Liver (tissue), 9 donors: Measurements from ENCODE around the gene ABCC9. TPM values are rescaled to one million over a fixed set of nuclear protein-coding genes. Genes with fewer than 3 reads are reported as not detected.

Experiments
- DNase-seq: peaks from one replicate; pipeline ENCODE4 v3.0.0-alpha.2; 2017; ENCODE audit warnings: low spot score
- H3K27ac ChIP-seq, 2 donors: one replicate each; pipeline ENCODE4 v1.7.0; 2013; ENCODE audit warnings: inconsistent platforms in 2 of 2, low read length in 2 of 2, control low read depth in 1 of 2, low read depth in 1 of 2, mild to moderate bottlenecking in 1 of 2
- H3K27me3 ChIP-seq, 4 donors: one replicate each; pipeline versions ENCODE4 v1.6.1 to v1.7.0; 2013; ENCODE audit warnings: low read length in 3 of 4, inconsistent platforms in 1 of 4, mild to moderate bottlenecking in 1 of 4, moderate library complexity in 1 of 4; ENCODE audit not compliant: control insufficient read depth in 4 of 4, insufficient read depth in 4 of 4
- H3K36me3 ChIP-seq, 4 donors: one replicate each; pipeline versions ENCODE4 v1.6.1 to v1.7.0; 2013; ENCODE audit warnings: low read length in 3 of 4, mild to moderate bottlenecking in 3 of 4, low read depth in 1 of 4, moderate library complexity in 1 of 4; ENCODE audit not compliant: control insufficient read depth in 4 of 4, insufficient read depth in 3 of 4
- H3K4me1 ChIP-seq, 4 donors: one replicate each; pipeline versions ENCODE4 v1.6.1 to v1.7.0; 2013; ENCODE audit warnings: low read length in 3 of 4, mild to moderate bottlenecking in 3 of 4, moderate library complexity in 1 of 4; ENCODE audit not compliant: control insufficient read depth in 4 of 4, insufficient read depth in 4 of 4
- H3K4me3 ChIP-seq, 3 donors: one replicate each; pipeline versions ENCODE4 v1.6.1 to v1.7.0; 2013; ENCODE audit warnings: low read length in 3 of 3, control low read depth in 1 of 3, low read depth in 1 of 3, mild to moderate bottlenecking in 1 of 3
- H3K9ac ChIP-seq, 2 donors: one replicate each; pipeline ENCODE4 v1.7.0; 2013; ENCODE audit warnings: low read length in 2 of 2, mild to moderate bottlenecking in 2 of 2, moderate library complexity in 2 of 2, control low read depth in 1 of 2, low read depth in 1 of 2
- H3K9me3 ChIP-seq, 4 donors: one replicate each; pipeline versions ENCODE4 v1.6.1 to v1.7.0; 2013; ENCODE audit warnings: low read length in 3 of 4; ENCODE audit not compliant: control insufficient read depth in 4 of 4
- EGR1 ChIP-seq, 2 donors: IDR thresholded peaks; 2 replicates each; pipeline ENCODE4 v1.6.1; 2016 to 2018; ENCODE audit warnings: antibody characterized with exemption in 2 of 2, low read depth in 2 of 2
- FOXA1 ChIP-seq: IDR thresholded peaks from 2 replicates; pipeline ENCODE4 v1.6.1; 2016; ENCODE audit warnings: antibody characterized with exemption
- FOXA2 ChIP-seq: IDR thresholded peaks from 2 replicates; pipeline ENCODE4 v1.6.1; 2016; ENCODE audit warnings: antibody characterized with exemption
- GABPA ChIP-seq, 2 donors: IDR thresholded peaks in 1 of 2; conservative IDR thresholded peaks in 1 of 2; 2 replicates each; pipeline ENCODE4 v1.6.1; 2016; ENCODE audit warnings: antibody characterized with exemption in 2 of 2, mild to moderate bottlenecking in 1 of 2, moderate library complexity in 1 of 2
- HNF4A ChIP-seq, 2 donors: conservative IDR thresholded peaks; 2 replicates each; pipeline ENCODE4 v1.6.1; 2016; ENCODE audit warnings: antibody characterized with exemption in 2 of 2, mild to moderate bottlenecking in 2 of 2
- HNF4G ChIP-seq: IDR thresholded peaks from 2 replicates; pipeline ENCODE4 v1.6.1; 2016; ENCODE audit warnings: antibody characterized with exemption
- JUND ChIP-seq, 2 donors: IDR thresholded peaks; 2 replicates each; pipeline ENCODE4 v1.6.1; 2016; ENCODE audit warnings: antibody characterized with exemption in 2 of 2
- NR2F2 ChIP-seq: IDR thresholded peaks from 2 replicates; pipeline ENCODE4 v1.6.1; 2016; ENCODE audit warnings: antibody characterized with exemption
- RAD21 ChIP-seq, 2 donors: IDR thresholded peaks; 2 replicates each; pipeline ENCODE4 v1.6.1; 2016; ENCODE audit warnings: antibody characterized with exemption in 2 of 2, mild to moderate bottlenecking in 2 of 2
- RXRA ChIP-seq, 2 donors: IDR thresholded peaks; 2 replicates each; pipeline ENCODE4 v1.6.1; 2017 to 2018; ENCODE audit warnings: antibody characterized with exemption in 2 of 2, mild to moderate bottlenecking in 1 of 2
- SP1 ChIP-seq: IDR thresholded peaks from 2 replicates; pipeline ENCODE4 v1.6.1; 2018; ENCODE audit warnings: antibody characterized with exemption, mild to moderate bottlenecking
- TAF1 ChIP-seq: conservative IDR thresholded peaks from 2 replicates; pipeline ENCODE4 v1.6.1; 2016; ENCODE audit warnings: antibody characterized with exemption, mild to moderate bottlenecking
- YY1 ChIP-seq: IDR thresholded peaks from 2 replicates; pipeline ENCODE4 v1.6.1; 2016; ENCODE audit warnings: antibody characterized with exemption, mild to moderate bottlenecking
- WGBS: extraction: QIAGEN DNeasy Blood & Tissue Kit; methylation state at CpG from one replicate; pipeline ENCODE4 v1.1.7; 2013; 5-methylcytosine and 5-hydroxymethylcytosine counted together
- polyA plus RNA-seq, 2 donors: library from polyadenylated mRNA; stranded (reverse) in 1 of 2; unstranded in 1 of 2; fragments of 200-250 nt in 1 of 2; fragments of >200 nt in 1 of 2; fragmentation: Nextera tagmentation in 1 of 2; extraction: Ambion mirVana in 1 of 2; gene quantifications; one replicate each; pipeline versions ENCODE4 v1.2.1 to v1.2.3, GENCODE V29; 2013 to 2015
- total RNA-seq, 2 donors: library from RNA; depleted of rRNA; stranded (reverse); fragments of >200 nt; gene quantifications; one replicate each; pipeline ENCODE4 v1.2.3, GENCODE V29; 2014
- TF ChIP-seq, protein P1 (sequence below): IDR thresholded peaks from 2 replicates; pipeline ENCODE4 v1.6.1; 2016; ENCODE audit warnings: antibody characterized with exemption
- TF ChIP-seq, protein P2 (sequence below): fragments of 150-350 bp; IDR thresholded peaks from 2 replicates; pipeline ENCODE4 v1.5.1; 2017; ENCODE audit warnings: improper control_type of control experiment, low read depth, low read length; ENCODE audit not compliant: missing input control
- TF ChIP-seq, protein P3 (sequence below): IDR thresholded peaks from 2 replicates; pipeline ENCODE4 v1.6.1; 2016; ENCODE audit warnings: antibody characterized with exemption
- TF ChIP-seq, protein P4 (sequence below): IDR thresholded peaks from 2 replicates; pipeline ENCODE4 v1.6.1; 2016; ENCODE audit warnings: antibody characterized with exemption
- TF ChIP-seq, protein P5 (sequence below): IDR thresholded peaks from 2 replicates; pipeline ENCODE4 v1.6.1; 2016; ENCODE audit warnings: antibody characterized with exemption, mild to moderate bottlenecking
- donor health status: healthy.
- donor health status: healthy.
- donor health status: healthy.
- donor health status: healthy.
- donor health status: healthy.

Gene ABCC9
- total and polyA plus RNA-seq, 4 donors = 2.7 to 55.6 (median 10.7) TPM

DNA sequence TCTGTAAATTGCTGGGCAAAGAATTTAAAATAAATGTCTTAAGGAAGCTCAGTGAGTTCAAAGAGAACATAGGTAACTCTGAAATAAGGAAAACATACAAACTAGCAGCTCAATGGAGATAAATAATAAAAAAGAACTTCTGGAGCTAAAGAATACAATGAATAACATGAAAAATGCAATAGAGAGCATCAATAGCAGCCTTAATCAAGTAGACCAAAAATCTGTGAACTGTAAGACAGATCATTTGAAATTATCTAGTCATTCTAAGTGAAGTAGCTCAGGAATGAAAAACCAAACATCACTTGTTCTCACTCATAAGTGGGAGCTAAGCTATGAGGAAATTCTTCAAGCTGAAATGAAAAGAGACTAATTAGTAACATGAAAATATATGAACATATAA, 5.8 kb upstream of the ABCC9 start:
- Histone ChIP-seq H3K27ac (no peak overlapping the region), H3K4me1 (peaks cover 0 to 5% (median 0%) of the 10 kb centered on the region in 4 donors), H3K9ac (no peak overlapping the region), H3K9me3 (peaks cover 0 to 6% (median 3%) of the 10 kb centered on the region in 4 donors), H3K4me3 (no peak overlapping the region), H3K27me3 (no peaks in the 10 kb centered on the region), H3K36me3 (no peaks in the 10 kb centered on the region)
- TF ChIP-seq FOXA1 (no peak), NR2F2 (no peak), HNF4A (conservative IDR thresholded peaks at IDR 0.05) (no peak), RXRA (IDR thresholded peaks at IDR 0.05) (no peak)
- TF ChIP-seq, protein P1, sequence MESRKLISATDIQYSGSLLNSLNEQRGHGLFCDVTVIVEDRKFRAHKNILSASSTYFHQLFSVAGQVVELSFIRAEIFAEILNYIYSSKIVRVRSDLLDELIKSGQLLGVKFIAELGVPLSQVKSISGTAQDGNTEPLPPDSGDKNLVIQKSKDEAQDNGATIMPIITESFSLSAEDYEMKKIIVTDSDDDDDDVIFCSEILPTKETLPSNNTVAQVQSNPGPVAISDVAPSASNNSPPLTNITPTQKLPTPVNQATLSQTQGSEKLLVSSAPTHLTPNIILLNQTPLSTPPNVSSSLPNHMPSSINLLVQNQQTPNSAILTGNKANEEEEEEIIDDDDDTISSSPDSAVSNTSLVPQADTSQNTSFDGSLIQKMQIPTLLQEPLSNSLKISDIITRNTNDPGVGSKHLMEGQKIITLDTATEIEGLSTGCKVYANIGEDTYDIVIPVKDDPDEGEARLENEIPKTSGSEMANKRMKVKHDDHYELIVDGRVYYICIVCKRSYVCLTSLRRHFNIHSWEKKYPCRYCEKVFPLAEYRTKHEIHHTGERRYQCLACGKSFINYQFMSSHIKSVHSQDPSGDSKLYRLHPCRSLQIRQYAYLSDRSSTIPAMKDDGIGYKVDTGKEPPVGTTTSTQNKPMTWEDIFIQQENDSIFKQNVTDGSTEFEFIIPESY = no peak
- TF ChIP-seq, protein P2, sequence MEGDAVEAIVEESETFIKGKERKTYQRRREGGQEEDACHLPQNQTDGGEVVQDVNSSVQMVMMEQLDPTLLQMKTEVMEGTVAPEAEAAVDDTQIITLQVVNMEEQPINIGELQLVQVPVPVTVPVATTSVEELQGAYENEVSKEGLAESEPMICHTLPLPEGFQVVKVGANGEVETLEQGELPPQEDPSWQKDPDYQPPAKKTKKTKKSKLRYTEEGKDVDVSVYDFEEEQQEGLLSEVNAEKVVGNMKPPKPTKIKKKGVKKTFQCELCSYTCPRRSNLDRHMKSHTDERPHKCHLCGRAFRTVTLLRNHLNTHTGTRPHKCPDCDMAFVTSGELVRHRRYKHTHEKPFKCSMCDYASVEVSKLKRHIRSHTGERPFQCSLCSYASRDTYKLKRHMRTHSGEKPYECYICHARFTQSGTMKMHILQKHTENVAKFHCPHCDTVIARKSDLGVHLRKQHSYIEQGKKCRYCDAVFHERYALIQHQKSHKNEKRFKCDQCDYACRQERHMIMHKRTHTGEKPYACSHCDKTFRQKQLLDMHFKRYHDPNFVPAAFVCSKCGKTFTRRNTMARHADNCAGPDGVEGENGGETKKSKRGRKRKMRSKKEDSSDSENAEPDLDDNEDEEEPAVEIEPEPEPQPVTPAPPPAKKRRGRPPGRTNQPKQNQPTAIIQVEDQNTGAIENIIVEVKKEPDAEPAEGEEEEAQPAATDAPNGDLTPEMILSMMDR = no peak
- no peak for DNase-seq

DNA sequence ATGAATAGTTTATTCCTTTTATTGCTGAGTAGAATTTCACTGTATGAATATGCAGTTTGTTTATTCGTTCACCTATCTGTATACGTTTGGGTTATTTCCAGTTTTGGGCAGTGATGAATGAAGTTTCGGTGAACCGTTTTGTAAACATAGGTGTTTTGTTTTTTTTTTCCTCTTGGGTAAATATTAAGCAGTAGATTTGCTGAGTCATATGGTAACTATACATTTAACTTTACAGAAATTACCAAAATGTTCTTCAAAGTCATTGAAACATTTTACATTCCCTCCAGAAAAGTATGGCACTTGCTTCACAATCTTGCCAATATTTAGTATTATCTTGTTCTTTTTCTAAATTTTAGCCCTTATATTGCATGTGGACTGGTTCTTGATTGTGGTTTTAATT, 3.8 kb upstream of the ABCC9 start:
- no peak overlapping the region for H3K9ac ChIP-seq
- H3K4me3 ChIP-seq = no peak overlapping the region
- H3K4me1 ChIP-seq = peaks cover 0 to 14% (median 3%) of the 10 kb centered on the region in 4 donors
- 92% methylated on average over 4 of the region's 4 CpGs for WGBS
- H3K27me3 ChIP-seq = no peaks in the 10 kb centered on the region
- no peak overlapping the region for H3K27ac ChIP-seq
- DNase-seq = no peak
- no peaks in the 10 kb centered on the region for H3K36me3 ChIP-seq
- no peak for TF ChIP-seq YY1
- TF ChIP-seq, protein P2 = no peak
- TF ChIP-seq TAF1 = no peak
- TF ChIP-seq RXRA (IDR thresholded peaks at IDR 0.05) = no peak
- TF ChIP-seq GABPA (IDR thresholded peaks at IDR 0.05 in 1 of 2, conservative IDR thresholded peaks at IDR 0.05 in 1 of 2) = no peak
- no peak for TF ChIP-seq EGR1 (IDR thresholded peaks at IDR 0.05; ENCODE audit: low read depth in 2 of 2)
- TF ChIP-seq RAD21 (IDR thresholded peaks at IDR 0.05) = no peak
- TF ChIP-seq, protein P1 = no peak
- no peak for TF ChIP-seq FOXA1
- TF ChIP-seq JUND (IDR thresholded peaks at IDR 0.05) = no peak
- TF ChIP-seq, protein P3, sequence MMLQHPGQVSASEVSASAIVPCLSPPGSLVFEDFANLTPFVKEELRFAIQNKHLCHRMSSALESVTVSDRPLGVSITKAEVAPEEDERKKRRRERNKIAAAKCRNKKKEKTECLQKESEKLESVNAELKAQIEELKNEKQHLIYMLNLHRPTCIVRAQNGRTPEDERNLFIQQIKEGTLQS = no peak
- TF ChIP-seq, protein P4, sequence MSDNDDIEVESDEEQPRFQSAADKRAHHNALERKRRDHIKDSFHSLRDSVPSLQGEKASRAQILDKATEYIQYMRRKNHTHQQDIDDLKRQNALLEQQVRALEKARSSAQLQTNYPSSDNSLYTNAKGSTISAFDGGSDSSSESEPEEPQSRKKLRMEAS = no peak
- TF ChIP-seq NR2F2 = no peak
- TF ChIP-seq HNF4A (conservative IDR thresholded peaks at IDR 0.05) = no peak
- no peak for TF ChIP-seq FOXA2
- TF ChIP-seq, protein P5, sequence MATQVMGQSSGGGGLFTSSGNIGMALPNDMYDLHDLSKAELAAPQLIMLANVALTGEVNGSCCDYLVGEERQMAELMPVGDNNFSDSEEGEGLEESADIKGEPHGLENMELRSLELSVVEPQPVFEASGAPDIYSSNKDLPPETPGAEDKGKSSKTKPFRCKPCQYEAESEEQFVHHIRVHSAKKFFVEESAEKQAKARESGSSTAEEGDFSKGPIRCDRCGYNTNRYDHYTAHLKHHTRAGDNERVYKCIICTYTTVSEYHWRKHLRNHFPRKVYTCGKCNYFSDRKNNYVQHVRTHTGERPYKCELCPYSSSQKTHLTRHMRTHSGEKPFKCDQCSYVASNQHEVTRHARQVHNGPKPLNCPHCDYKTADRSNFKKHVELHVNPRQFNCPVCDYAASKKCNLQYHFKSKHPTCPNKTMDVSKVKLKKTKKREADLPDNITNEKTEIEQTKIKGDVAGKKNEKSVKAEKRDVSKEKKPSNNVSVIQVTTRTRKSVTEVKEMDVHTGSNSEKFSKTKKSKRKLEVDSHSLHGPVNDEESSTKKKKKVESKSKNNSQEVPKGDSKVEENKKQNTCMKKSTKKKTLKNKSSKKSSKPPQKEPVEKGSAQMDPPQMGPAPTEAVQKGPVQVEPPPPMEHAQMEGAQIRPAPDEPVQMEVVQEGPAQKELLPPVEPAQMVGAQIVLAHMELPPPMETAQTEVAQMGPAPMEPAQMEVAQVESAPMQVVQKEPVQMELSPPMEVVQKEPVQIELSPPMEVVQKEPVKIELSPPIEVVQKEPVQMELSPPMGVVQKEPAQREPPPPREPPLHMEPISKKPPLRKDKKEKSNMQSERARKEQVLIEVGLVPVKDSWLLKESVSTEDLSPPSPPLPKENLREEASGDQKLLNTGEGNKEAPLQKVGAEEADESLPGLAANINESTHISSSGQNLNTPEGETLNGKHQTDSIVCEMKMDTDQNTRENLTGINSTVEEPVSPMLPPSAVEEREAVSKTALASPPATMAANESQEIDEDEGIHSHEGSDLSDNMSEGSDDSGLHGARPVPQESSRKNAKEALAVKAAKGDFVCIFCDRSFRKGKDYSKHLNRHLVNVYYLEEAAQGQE = no peak
- TF ChIP-seq SP1 = no peak
- TF ChIP-seq HNF4G = no peak
- peaks cover 0 to 3% (median 1%) of the 10 kb centered on the region in 4 donors for H3K9me3 ChIP-seq
